Astrocyte (in vitro differentiated cells and primary cell): ENCODE measurements around the gene SMG7. TPM values are rescaled to one million over a fixed set of nuclear protein-coding genes. Genes with fewer than 3 reads are reported as not detected.
A peak's percentile ranks its signal among the peaks of the same experiment; 100 is the strongest.

Experiments used
- DNase-seq: peaks from one replicate; pipeline ENCODE4 v3.0.0-alpha.2; 2010; ENCODE audit warnings: low read depth
- FAIRE-seq: peaks from 2 replicates; lab custom pipeline; 2011; peaks lifted over from hg19 to GRCh38; lab: Jason Lieb, UNC
- H2AFZ ChIP-seq: 2 replicates; pipeline ENCODE4 v1.6.0; 2012; ENCODE audit warnings: low read depth, low read length, inconsistent platforms
- H3K27ac ChIP-seq: 2 replicates; pipeline ENCODE4 v1.5.1; 2011; ENCODE audit warnings: low read depth, low read length, inconsistent platforms
- H3K27me3 ChIP-seq: 2 replicates; pipeline ENCODE4 v1.6.0; 2011; ENCODE audit warnings: low read length, inconsistent platforms; ENCODE audit not compliant: insufficient read depth
- H3K36me3 ChIP-seq: 2 replicates; pipeline ENCODE4 v1.5.1; 2011; ENCODE audit warnings: low read length, inconsistent platforms; ENCODE audit not compliant: insufficient read depth
- H3K4me1 ChIP-seq: 2 replicates; pipeline ENCODE4 v1.5.1; 2011; ENCODE audit warnings: low read length, inconsistent platforms; ENCODE audit not compliant: insufficient read depth
- H3K4me2 ChIP-seq: 2 replicates; pipeline ENCODE4 v1.6.0; 2012; ENCODE audit warnings: low read length, inconsistent platforms
- H3K4me3 ChIP-seq: 2 replicates; pipeline ENCODE4 v1.5.1; 2011; ENCODE audit warnings: low read depth, mild to moderate bottlenecking, low read length, inconsistent platforms; ENCODE audit not compliant: insufficient read depth
- H3K79me2 ChIP-seq: 2 replicates; pipeline ENCODE4 v1.6.0; 2012; ENCODE audit warnings: mild to moderate bottlenecking, low read length, inconsistent platforms; ENCODE audit not compliant: insufficient read depth
- H3K9ac ChIP-seq: 2 replicates; pipeline ENCODE4 v1.6.0; 2012; ENCODE audit warnings: mild to moderate bottlenecking, low read length, inconsistent platforms
- H3K9me3 ChIP-seq: 2 replicates; pipeline ENCODE4 v1.5.1; 2012; ENCODE audit warnings: low read depth, mild to moderate bottlenecking, low read length, inconsistent platforms; ENCODE audit not compliant: insufficient read depth
- H4K20me1 ChIP-seq: 2 replicates; pipeline ENCODE4 v1.6.0; 2012; ENCODE audit warnings: low read length, inconsistent platforms; ENCODE audit not compliant: insufficient read depth
- H3K27ac Mint-ChIP-seq: one replicate; pipeline ENCODE4 v1.8.0; 2021; ENCODE audit warnings: mild to moderate bottlenecking, mixed read lengths; ENCODE audit not compliant: unreplicated experiment
- H3K27me3 Mint-ChIP-seq: one replicate; pipeline ENCODE4 v1.8.0; 2021; ENCODE audit warnings: low read depth, mixed read lengths; ENCODE audit not compliant: unreplicated experiment
- H3K36me3 Mint-ChIP-seq: one replicate; pipeline ENCODE4 v1.8.0; 2021; ENCODE audit warnings: low read depth, mixed read lengths; ENCODE audit not compliant: unreplicated experiment
- H3K4me1 Mint-ChIP-seq: one replicate; pipeline ENCODE4 v1.8.0; 2021; ENCODE audit warnings: low read depth, mixed read lengths; ENCODE audit not compliant: unreplicated experiment
- H3K4me3 Mint-ChIP-seq: one replicate; pipeline ENCODE4 v1.8.0; 2021; ENCODE audit warnings: mild to moderate bottlenecking, moderate library complexity, mixed read lengths; ENCODE audit not compliant: unreplicated experiment
- H3K9me3 Mint-ChIP-seq: one replicate; pipeline ENCODE4 v1.8.0; 2021; ENCODE audit warnings: mild to moderate bottlenecking, mixed read lengths; ENCODE audit not compliant: unreplicated experiment
- CTCF ChIP-seq: IDR thresholded peaks from 2 replicates; pipeline ENCODE4 v1.5.1; 2011; ENCODE audit warnings: low read depth, mild to moderate bottlenecking, inconsistent platforms, low read length, moderate library complexity; ENCODE audit not compliant: insufficient read depth
- EZH2 ChIP-seq: IDR thresholded peaks from 2 replicates; pipeline ENCODE4 v1.6.1; 2012; ENCODE audit warnings: mild to moderate bottlenecking, low read length, inconsistent platforms; ENCODE audit not compliant: insufficient read depth
- total RNA-seq: library from RNA; stranded (reverse); gene quantifications from 2 replicates; pipeline ENCODE4 v1.2.1, GENCODE V29; 2021

The SMG7 gene
- total RNA-seq, 1 donor from 2014 or later = 59.8 TPM

- peaks cover 6% of the 10 kb centered on the region for H3K4me1 ChIP-seq
- no peak for TF ChIP-seq EZH2
- no peak overlapping the region for H3K4me2 ChIP-seq
- H3K4me3 Mint-ChIP-seq = no peak overlapping the region
- no peaks in the 10 kb centered on the region for H3K27me3 ChIP-seq
- FAIRE-seq = no peak
- H3K9me3 Mint-ChIP-seq = no peaks in the 10 kb centered on the region
- H3K27ac ChIP-seq = no peak overlapping the region
- no peaks in the 10 kb centered on the region for H3K36me3 Mint-ChIP-seq
- H3K9ac ChIP-seq = no peak overlapping the region
- H3K36me3 ChIP-seq = peaks cover 2% of the 10 kb centered on the region
- H3K79me2 ChIP-seq = peaks cover 40% of the 10 kb centered on the region
- H3K4me3 ChIP-seq = no peak overlapping the region
- no peak for DNase-seq
- H3K4me1 Mint-ChIP-seq = peaks cover 9% of the 10 kb centered on the region
- peaks cover 13% of the 10 kb centered on the region for H4K20me1 ChIP-seq
- H2AFZ ChIP-seq = no peak overlapping the region
- H3K27me3 Mint-ChIP-seq = no peaks in the 10 kb centered on the region
- no peak overlapping the region for H3K27ac Mint-ChIP-seq
- no peaks in the 10 kb centered on the region for H3K9me3 ChIP-seq
Observed at GRCh38 chr1:183512450-183512849, 40.2 kb downstream of the SMG7 start.

DNA sequence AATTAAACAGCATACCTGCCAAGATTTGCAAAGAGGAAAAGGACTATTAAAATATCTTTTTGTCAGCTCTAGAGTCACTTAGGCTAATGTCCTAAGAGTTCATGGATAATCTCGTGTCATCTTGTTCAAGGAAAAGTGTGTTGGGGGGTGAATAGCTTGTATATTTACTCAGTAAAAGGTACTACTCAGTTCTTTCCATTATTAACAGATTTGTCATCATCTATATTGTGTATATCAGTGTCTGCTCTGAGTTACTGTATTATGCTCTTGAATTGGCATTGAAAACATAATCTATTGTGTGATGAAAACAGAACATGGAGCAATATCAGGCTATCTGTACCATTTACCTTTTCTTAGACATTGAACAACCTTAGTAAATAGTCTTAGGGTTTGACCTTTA is 41.9 kb downstream of the SMG7 start:
- no peaks in the 10 kb centered on the region for H3K9me3 Mint-ChIP-seq
- TF ChIP-seq EZH2 = no peak
- no peak for TF ChIP-seq CTCF
- H3K4me3 Mint-ChIP-seq = no peak overlapping the region
- H4K20me1 ChIP-seq = peaks cover 10% of the 10 kb centered on the region
- no peak overlapping the region for H2AFZ ChIP-seq
- H3K9ac ChIP-seq = no peak overlapping the region
- peaks cover 6% of the 10 kb centered on the region for H3K4me1 ChIP-seq
- no peak for FAIRE-seq
- H3K4me2 ChIP-seq = peak overlapping the region; percentile 70
- no peaks in the 10 kb centered on the region for H3K27me3 ChIP-seq
- H3K79me2 ChIP-seq = peaks cover 23% of the 10 kb centered on the region
- H3K4me1 Mint-ChIP-seq = peaks cover 9% of the 10 kb centered on the region
- H3K27me3 Mint-ChIP-seq = no peaks in the 10 kb centered on the region
- H3K27ac ChIP-seq = peak overlapping the region; percentile 38
- no peak for DNase-seq
- no peaks in the 10 kb centered on the region for H3K36me3 Mint-ChIP-seq
- peaks cover 5% of the 10 kb centered on the region for H3K36me3 ChIP-seq
- H3K9me3 ChIP-seq = no peaks in the 10 kb centered on the region
- no peak overlapping the region for H3K4me3 ChIP-seq
- no peak overlapping the region for H3K27ac Mint-ChIP-seq

DNA sequence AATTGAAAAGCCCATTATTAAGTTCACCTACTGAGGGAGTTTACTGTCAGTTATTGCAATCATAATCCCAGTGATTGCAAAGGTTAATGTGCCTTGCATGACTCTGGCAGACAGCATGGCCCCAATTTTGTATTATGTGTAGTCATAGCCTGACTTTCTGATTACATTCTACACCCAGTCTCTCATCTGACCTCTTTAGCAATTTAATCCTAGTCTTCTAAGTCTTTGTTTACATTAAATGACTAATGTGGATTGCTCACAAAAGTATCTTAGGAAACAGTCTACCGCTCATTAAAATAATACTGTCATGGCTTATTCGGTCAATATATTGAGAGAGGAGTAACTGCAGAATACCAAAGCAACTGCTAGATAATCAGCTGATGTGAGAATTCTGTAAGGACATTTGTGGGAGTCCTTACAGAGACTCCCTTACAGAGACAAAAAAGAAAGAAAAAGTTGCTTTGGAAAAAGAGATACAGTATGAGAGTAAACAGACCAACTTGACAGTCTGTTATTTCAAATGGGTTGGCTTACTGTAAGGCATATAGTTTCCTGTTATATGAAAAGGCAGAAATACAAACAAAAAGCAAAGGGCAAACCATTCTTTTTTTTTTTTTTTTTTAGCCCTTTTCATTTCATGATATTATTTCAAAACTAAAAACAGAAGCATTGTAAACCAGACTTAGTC is 42.8 kb downstream of the SMG7 start:
- Histone ChIP-seq H3K27me3 (no peaks in the 10 kb centered on the region), H2AFZ (no peak overlapping the region), H3K79me2 (peaks cover 16% of the 10 kb centered on the region), H3K9ac (no peak overlapping the region), H4K20me1 (peaks cover 10% of the 10 kb centered on the region), H3K4me2 (peak overlapping the region; percentile 70), H3K4me1 (peaks cover 6% of the 10 kb centered on the region), H3K27ac (peak overlapping the region; percentile 51), H3K36me3 (peaks cover 5% of the 10 kb centered on the region), H3K4me3 (peak overlapping the region; percentile 16), H3K9me3 (no peaks in the 10 kb centered on the region)
- H3K4me3 Mint-ChIP-seq = no peak overlapping the region
- peaks cover 9% of the 10 kb centered on the region for H3K4me1 Mint-ChIP-seq
- H3K36me3 Mint-ChIP-seq = peaks cover under 1% of the 10 kb centered on the region
- no peak for TF ChIP-seq EZH2
- FAIRE-seq (peak; percentile 62), DNase-seq (peak; percentile 80)
- H3K27me3 Mint-ChIP-seq = no peaks in the 10 kb centered on the region
- no peak overlapping the region for H3K27ac Mint-ChIP-seq
- H3K9me3 Mint-ChIP-seq = no peaks in the 10 kb centered on the region
